ENCODE measurements around the gene KRT26.

GRCh38 chr17:40782450-40782849 lies 10.4 kb upstream of the KRT26 start, which contains the start of gene KRT27:
- TF ChIP-seq CTCF (IDR thresholded peaks at IDR 0.05; ENCODE audit: low read length) (no peak), EZH2 (optimal IDR thresholded peaks at IDR 0.05; ENCODE audit: low read depth, low read length) (no peak), EZH2phosphoT487 (IDR thresholded peaks at IDR 0.05; ENCODE audit: low read length) (no peak)
